WTC11 (cell line): ENCODE data around the gene IFI6. TPM values are rescaled to one million over a fixed set of nuclear protein-coding genes. Genes with fewer than 3 reads are reported as not detected.

Source experiments
- ATAC-seq: fragments of 200-7000 bp; cut with Tn5 transposase; 2 replicates; pipeline ENCODE4 v1.10.0; 2021; ENCODE audit warnings: mild to moderate bottlenecking, moderate library complexity
- CTCF ChIA-PET: fragments of 300-600 bp; sonication (Branson Sonifier 250); formaldehyde crosslinking; loops from one replicate; lab custom pipeline; 2021; ENCODE audit warnings: antibody characterized with exemption; lab: Charles Lee
- POLR2A ChIA-PET: fragments of 350-600 bp; sonication (Branson Sonifier 250); formaldehyde crosslinking; loops from one replicate; lab custom pipeline; 2021; ENCODE audit warnings: antibody characterized with exemption; lab: Charles Lee
- DNase-seq: peaks from one replicate; pipeline ENCODE4 v3.0.0; 2021; ENCODE audit warnings: low spot score
- H3K27ac Mint-ChIP-seq: 2 replicates; pipeline ENCODE4 v1.8.0; 2021; ENCODE audit warnings: mixed read lengths
- H3K27me3 Mint-ChIP-seq: 2 replicates; pipeline ENCODE4 v1.8.0; 2021; ENCODE audit warnings: low read depth, mild to moderate bottlenecking, moderate library complexity, mixed read lengths
- H3K36me3 Mint-ChIP-seq: 2 replicates; pipeline ENCODE4 v1.8.0; 2021; ENCODE audit warnings: mixed read lengths
- H3K4me1 Mint-ChIP-seq: 2 replicates; pipeline ENCODE4 v1.8.0; 2022; ENCODE audit warnings: mixed read lengths
- H3K4me3 Mint-ChIP-seq: 2 replicates; pipeline ENCODE4 v1.8.0; 2021; ENCODE audit warnings: mild to moderate bottlenecking, moderate library complexity, mixed read lengths
- H3K9me3 Mint-ChIP-seq: 2 replicates; pipeline ENCODE4 v1.8.0; 2021; ENCODE audit warnings: mixed read lengths
- ETV6 ChIP-seq: sonication (generic); formaldehyde crosslinking; IDR thresholded peaks from 2 replicates; pipeline ENCODE4 v1.8.1; 2022; ENCODE audit warnings: mild to moderate bottlenecking, missing genetic modification reagents
- FOXP1 ChIP-seq: sonication (generic); formaldehyde crosslinking; IDR thresholded peaks from 2 replicates; pipeline ENCODE4 v1.8.0; 2022; ENCODE audit warnings: missing genetic modification reagents, mild to moderate bottlenecking, moderate library complexity, borderline replicate concordance
- IRF2 ChIP-seq: sonication (generic); formaldehyde crosslinking; IDR thresholded peaks from 2 replicates; pipeline ENCODE4 v1.8.0; 2022; ENCODE audit warnings: low read depth, missing genetic modification reagents, borderline replicate concordance
- JUN ChIP-seq: sonication (generic); formaldehyde crosslinking; IDR thresholded peaks from 2 replicates; pipeline ENCODE4 v1.8.0; 2023; ENCODE audit warnings: mild to moderate bottlenecking, missing genetic modification reagents
- MYBL2 ChIP-seq: sonication (generic); formaldehyde crosslinking; IDR thresholded peaks from 2 replicates; pipeline ENCODE4 v1.8.1; 2023; ENCODE audit warnings: mild to moderate bottlenecking, moderate library complexity, missing genetic modification reagents
- NR1H2 ChIP-seq: sonication (generic); formaldehyde crosslinking; IDR thresholded peaks from 2 replicates; pipeline ENCODE4 v1.9.0; 2021; ENCODE audit warnings: mild to moderate bottlenecking, moderate library complexity, missing genetic modification reagents
- NR2C2 ChIP-seq: sonication (generic); formaldehyde crosslinking; IDR thresholded peaks from 2 replicates; pipeline ENCODE4 v1.8.0; 2022; ENCODE audit warnings: mild to moderate bottlenecking, missing genetic modification reagents
- PRRX2 ChIP-seq: fragments of 250-450 bp; sonication (Bioruptor Pico); IDR thresholded peaks from 2 replicates; pipeline ENCODE4 v1.8.0; 2021; ENCODE audit warnings: mild to moderate bottlenecking
- RELA ChIP-seq: sonication (generic); formaldehyde crosslinking; IDR thresholded peaks from 2 replicates; pipeline ENCODE4 v1.8.1; 2022; ENCODE audit warnings: missing genetic modification reagents, mild to moderate bottlenecking, borderline replicate concordance
- SMAD4 ChIP-seq: sonication (generic); formaldehyde crosslinking; IDR thresholded peaks from 2 replicates; pipeline ENCODE4 v1.8.0; 2022; ENCODE audit warnings: mild to moderate bottlenecking, missing genetic modification reagents
- TCF7 ChIP-seq: sonication (generic); formaldehyde crosslinking; IDR thresholded peaks from 2 replicates; pipeline ENCODE4 v1.8.0; 2022; ENCODE audit warnings: mild to moderate bottlenecking, low read depth, missing genetic modification reagents, moderate library complexity
- ZNF219 ChIP-seq: sonication (generic); formaldehyde crosslinking; IDR thresholded peaks from 2 replicates; pipeline ENCODE4 v1.8.0; 2023; ENCODE audit warnings: missing genetic modification reagents, mild to moderate bottlenecking, borderline replicate concordance
- ZNF396 ChIP-seq: fragments of 250-450 bp; sonication (Bioruptor Pico); IDR thresholded peaks from 2 replicates; pipeline ENCODE4 v1.8.0; 2021; ENCODE audit warnings: mild to moderate bottlenecking, moderate library complexity, borderline replicate concordance
- ZNF423 ChIP-seq: fragments of 250-450 bp; sonication (Bioruptor Pico); IDR thresholded peaks from 2 replicates; pipeline ENCODE4 v2.1.2; 2022; ENCODE audit warnings: mild to moderate bottlenecking, moderate library complexity
- ZNF671 ChIP-seq: fragments of 250-450 bp; sonication (Bioruptor Pico); IDR thresholded peaks from 2 replicates; pipeline ENCODE4 v1.8.0; 2021; ENCODE audit warnings: mild to moderate bottlenecking
- total RNA-seq: library from RNA; stranded (reverse); gene quantifications from 3 replicates; pipeline ENCODE4 v1.2.3, GENCODE V29; 2021
- TF ChIP-seq, protein P1 (sequence below): sonication (generic); formaldehyde crosslinking; IDR thresholded peaks from 2 replicates; pipeline ENCODE4 v1.8.0; 2023; ENCODE audit warnings: mild to moderate bottlenecking, missing genetic modification reagents
- TF ChIP-seq, protein P2 (sequence below): sonication (generic); formaldehyde crosslinking; IDR thresholded peaks from 2 replicates; pipeline ENCODE4 v1.8.0; 2022; ENCODE audit warnings: missing genetic modification reagents
- TF ChIP-seq, protein P3 (sequence below): fragments of 250-450 bp; sonication (Bioruptor Pico); IDR thresholded peaks from 2 replicates; pipeline ENCODE4 v1.9.0; 2021; ENCODE audit warnings: mild to moderate bottlenecking
- TF ChIP-seq, protein P4 (sequence below): sonication (generic); formaldehyde crosslinking; IDR thresholded peaks from 2 replicates; pipeline ENCODE4 v1.8.0; 2022; ENCODE audit warnings: mild to moderate bottlenecking, missing genetic modification reagents
- TF ChIP-seq, protein P5 (sequence below): sonication (generic); formaldehyde crosslinking; IDR thresholded peaks from 2 replicates; pipeline ENCODE4 v1.8.1; 2023; ENCODE audit warnings: mild to moderate bottlenecking, missing genetic modification reagents
- TF ChIP-seq, protein P6 (sequence below): sonication (generic); formaldehyde crosslinking; IDR thresholded peaks from 2 replicates; pipeline ENCODE4 v1.8.1; 2022; ENCODE audit warnings: low read depth, mild to moderate bottlenecking, moderate library complexity, missing genetic modification reagents, borderline replicate concordance
- TF ChIP-seq, protein P7 (sequence below): sonication (generic); formaldehyde crosslinking; IDR thresholded peaks from 2 replicates; pipeline ENCODE4 v1.8.0; 2022; ENCODE audit warnings: mild to moderate bottlenecking, missing genetic modification reagents
- TF ChIP-seq, protein P8 (sequence below): fragments of 250-450 bp; sonication (Bioruptor Pico); IDR thresholded peaks from 2 replicates; pipeline ENCODE4 v1.9.0; 2021; ENCODE audit warnings: mild to moderate bottlenecking

Gene IFI6
- total RNA-seq, 1 experiment from 2014 or later, result 4.5 TPM

DNA sequence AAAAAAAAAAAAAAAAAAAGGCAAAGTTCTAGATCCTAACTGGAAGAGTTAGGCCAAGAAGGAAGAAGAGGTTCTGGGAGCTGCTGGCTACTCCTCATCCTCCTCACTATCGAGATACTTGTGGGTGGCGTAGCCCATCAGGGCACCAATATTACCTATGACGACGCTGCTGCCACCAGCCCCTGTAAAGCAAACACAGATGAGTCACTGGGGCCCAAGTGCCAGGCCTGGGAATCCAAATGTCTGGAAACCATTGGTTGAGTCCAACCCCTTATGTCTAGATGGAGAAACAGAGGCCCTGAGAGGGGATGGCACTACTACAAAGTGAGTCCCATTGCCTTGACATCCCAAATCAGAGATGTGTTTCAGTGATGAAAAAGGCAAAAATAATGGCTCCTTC lies 5.7 kb downstream of the IFI6 start (continued):
- TF ChIP-seq, protein P1, sequence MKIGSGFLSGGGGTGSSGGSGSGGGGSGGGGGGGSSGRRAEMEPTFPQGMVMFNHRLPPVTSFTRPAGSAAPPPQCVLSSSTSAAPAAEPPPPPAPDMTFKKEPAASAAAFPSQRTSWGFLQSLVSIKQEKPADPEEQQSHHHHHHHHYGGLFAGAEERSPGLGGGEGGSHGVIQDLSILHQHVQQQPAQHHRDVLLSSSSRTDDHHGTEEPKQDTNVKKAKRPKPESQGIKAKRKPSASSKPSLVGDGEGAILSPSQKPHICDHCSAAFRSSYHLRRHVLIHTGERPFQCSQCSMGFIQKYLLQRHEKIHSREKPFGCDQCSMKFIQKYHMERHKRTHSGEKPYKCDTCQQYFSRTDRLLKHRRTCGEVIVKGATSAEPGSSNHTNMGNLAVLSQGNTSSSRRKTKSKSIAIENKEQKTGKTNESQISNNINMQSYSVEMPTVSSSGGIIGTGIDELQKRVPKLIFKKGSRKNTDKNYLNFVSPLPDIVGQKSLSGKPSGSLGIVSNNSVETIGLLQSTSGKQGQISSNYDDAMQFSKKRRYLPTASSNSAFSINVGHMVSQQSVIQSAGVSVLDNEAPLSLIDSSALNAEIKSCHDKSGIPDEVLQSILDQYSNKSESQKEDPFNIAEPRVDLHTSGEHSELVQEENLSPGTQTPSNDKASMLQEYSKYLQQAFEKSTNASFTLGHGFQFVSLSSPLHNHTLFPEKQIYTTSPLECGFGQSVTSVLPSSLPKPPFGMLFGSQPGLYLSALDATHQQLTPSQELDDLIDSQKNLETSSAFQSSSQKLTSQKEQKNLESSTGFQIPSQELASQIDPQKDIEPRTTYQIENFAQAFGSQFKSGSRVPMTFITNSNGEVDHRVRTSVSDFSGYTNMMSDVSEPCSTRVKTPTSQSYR (CRISPR knock-in tag), result no peak
- TF ChIP-seq ETV6 (CRISPR knock-in tag), result no peak
- TF ChIP-seq FOXP1, result no peak
- TF ChIP-seq NR1H2 (CRISPR knock-in tag), result no peak
- no peak for TF ChIP-seq MYBL2 (CRISPR knock-in tag)
- TF ChIP-seq ZNF396, result no peak
- TF ChIP-seq NR2C2 (CRISPR knock-in tag), result no peak

DNA sequence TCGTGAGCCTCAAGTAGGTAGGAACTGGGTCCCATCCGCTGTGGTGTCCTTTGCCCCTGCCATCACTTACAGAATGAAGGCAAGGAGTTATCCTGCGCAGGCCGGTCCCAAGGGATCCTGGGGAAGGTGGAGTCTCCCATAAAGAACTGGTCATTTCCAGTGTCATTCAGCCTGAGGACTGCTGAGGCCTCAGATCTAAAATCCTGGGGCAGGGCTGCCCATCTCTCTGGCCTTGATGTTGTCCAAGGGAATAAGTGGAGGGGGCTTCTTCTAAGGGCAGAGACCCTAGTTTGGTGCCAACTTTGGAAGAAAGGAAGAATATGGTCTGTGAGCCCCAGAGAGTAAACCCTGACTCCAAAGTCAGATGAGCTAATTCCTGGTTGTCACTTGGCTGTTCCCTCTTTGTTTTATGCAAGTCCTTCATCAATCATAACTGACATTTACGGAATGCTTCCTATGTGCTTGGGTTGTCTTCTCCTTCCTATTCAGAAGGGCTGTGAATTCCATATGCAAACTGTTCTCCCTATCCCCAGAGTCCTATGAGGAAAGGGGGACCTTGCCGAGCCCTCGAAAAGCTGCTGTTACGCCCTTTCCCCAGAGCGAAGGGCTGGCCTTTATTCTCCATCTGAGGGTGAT lies 6.9 kb downstream of the IFI6 start:
- Mint-ChIP-seq H3K4me1 (peaks cover 19% of the 10 kb centered on the region), H3K4me3 (no peak overlapping the region), H3K36me3 (no peaks in the 10 kb centered on the region), H3K27ac (no peak overlapping the region), H3K27me3 (peaks cover 12% of the 10 kb centered on the region), H3K9me3 (no peaks in the 10 kb centered on the region)
- ChIA-PET CTCF (interaction anchor here (1.2 to 10.1 kb wide), 3 partner anchors 54 to 270 kb away, joined by 3 to 367 read pairs (median 51); partner anchors contain the start of gene AHDC1), POLR2A (interaction anchor here (0.6 kb wide), 1 partner anchor 18 kb away, joined by 4 read pairs; no protein-coding TSS in a partner anchor)
- no peak for DNase-seq
- ATAC-seq, result no peak
- TF ChIP-seq SMAD4 (no peak), ZNF396 (no peak), PRRX2 (no peak), ZNF423 (CRISPR knock-in tag) (no peak), RELA (CRISPR knock-in tag) (no peak), JUN (CRISPR knock-in tag) (no peak), IRF2 (CRISPR knock-in tag) (no peak), NR1H2 (CRISPR knock-in tag) (no peak), ZNF671 (CRISPR knock-in tag) (no peak), ZNF219 (CRISPR knock-in tag) (no peak), TCF7 (no peak)
- TF ChIP-seq, protein P2, sequence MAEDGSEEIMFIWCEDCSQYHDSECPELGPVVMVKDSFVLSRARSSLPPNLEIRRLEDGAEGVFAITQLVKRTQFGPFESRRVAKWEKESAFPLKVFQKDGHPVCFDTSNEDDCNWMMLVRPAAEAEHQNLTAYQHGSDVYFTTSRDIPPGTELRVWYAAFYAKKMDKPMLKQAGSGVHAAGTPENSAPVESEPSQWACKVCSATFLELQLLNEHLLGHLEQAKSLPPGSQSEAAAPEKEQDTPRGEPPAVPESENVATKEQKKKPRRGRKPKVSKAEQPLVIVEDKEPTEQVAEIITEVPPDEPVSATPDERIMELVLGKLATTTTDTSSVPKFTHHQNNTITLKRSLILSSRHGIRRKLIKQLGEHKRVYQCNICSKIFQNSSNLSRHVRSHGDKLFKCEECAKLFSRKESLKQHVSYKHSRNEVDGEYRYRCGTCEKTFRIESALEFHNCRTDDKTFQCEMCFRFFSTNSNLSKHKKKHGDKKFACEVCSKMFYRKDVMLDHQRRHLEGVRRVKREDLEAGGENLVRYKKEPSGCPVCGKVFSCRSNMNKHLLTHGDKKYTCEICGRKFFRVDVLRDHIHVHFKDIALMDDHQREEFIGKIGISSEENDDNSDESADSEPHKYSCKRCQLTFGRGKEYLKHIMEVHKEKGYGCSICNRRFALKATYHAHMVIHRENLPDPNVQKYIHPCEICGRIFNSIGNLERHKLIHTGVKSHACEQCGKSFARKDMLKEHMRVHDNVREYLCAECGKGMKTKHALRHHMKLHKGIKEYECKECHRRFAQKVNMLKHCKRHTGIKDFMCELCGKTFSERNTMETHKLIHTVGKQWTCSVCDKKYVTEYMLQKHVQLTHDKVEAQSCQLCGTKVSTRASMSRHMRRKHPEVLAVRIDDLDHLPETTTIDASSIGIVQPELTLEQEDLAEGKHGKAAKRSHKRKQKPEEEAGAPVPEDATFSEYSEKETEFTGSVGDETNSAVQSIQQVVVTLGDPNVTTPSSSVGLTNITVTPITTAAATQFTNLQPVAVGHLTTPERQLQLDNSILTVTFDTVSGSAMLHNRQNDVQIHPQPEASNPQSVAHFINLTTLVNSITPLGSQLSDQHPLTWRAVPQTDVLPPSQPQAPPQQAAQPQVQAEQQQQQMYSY (CRISPR knock-in tag), result no peak
- TF ChIP-seq, protein P3, sequence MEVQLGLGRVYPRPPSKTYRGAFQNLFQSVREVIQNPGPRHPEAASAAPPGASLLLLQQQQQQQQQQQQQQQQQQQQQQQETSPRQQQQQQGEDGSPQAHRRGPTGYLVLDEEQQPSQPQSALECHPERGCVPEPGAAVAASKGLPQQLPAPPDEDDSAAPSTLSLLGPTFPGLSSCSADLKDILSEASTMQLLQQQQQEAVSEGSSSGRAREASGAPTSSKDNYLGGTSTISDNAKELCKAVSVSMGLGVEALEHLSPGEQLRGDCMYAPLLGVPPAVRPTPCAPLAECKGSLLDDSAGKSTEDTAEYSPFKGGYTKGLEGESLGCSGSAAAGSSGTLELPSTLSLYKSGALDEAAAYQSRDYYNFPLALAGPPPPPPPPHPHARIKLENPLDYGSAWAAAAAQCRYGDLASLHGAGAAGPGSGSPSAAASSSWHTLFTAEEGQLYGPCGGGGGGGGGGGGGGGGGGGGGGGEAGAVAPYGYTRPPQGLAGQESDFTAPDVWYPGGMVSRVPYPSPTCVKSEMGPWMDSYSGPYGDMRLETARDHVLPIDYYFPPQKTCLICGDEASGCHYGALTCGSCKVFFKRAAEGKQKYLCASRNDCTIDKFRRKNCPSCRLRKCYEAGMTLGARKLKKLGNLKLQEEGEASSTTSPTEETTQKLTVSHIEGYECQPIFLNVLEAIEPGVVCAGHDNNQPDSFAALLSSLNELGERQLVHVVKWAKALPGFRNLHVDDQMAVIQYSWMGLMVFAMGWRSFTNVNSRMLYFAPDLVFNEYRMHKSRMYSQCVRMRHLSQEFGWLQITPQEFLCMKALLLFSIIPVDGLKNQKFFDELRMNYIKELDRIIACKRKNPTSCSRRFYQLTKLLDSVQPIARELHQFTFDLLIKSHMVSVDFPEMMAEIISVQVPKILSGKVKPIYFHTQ (CRISPR knock-in tag), result no peak
- TF ChIP-seq, protein P4, sequence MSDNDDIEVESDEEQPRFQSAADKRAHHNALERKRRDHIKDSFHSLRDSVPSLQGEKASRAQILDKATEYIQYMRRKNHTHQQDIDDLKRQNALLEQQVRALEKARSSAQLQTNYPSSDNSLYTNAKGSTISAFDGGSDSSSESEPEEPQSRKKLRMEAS (CRISPR knock-in tag), result no peak
- TF ChIP-seq, protein P5, sequence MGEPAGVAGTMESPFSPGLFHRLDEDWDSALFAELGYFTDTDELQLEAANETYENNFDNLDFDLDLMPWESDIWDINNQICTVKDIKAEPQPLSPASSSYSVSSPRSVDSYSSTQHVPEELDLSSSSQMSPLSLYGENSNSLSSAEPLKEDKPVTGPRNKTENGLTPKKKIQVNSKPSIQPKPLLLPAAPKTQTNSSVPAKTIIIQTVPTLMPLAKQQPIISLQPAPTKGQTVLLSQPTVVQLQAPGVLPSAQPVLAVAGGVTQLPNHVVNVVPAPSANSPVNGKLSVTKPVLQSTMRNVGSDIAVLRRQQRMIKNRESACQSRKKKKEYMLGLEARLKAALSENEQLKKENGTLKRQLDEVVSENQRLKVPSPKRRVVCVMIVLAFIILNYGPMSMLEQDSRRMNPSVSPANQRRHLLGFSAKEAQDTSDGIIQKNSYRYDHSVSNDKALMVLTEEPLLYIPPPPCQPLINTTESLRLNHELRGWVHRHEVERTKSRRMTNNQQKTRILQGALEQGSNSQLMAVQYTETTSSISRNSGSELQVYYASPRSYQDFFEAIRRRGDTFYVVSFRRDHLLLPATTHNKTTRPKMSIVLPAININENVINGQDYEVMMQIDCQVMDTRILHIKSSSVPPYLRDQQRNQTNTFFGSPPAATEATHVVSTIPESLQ, result no peak
- TF ChIP-seq, protein P6, sequence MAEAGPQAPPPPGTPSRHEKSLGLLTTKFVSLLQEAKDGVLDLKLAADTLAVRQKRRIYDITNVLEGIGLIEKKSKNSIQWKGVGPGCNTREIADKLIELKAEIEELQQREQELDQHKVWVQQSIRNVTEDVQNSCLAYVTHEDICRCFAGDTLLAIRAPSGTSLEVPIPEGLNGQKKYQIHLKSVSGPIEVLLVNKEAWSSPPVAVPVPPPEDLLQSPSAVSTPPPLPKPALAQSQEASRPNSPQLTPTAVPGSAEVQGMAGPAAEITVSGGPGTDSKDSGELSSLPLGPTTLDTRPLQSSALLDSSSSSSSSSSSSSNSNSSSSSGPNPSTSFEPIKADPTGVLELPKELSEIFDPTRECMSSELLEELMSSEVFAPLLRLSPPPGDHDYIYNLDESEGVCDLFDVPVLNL, result no peak
- TF ChIP-seq, protein P7, sequence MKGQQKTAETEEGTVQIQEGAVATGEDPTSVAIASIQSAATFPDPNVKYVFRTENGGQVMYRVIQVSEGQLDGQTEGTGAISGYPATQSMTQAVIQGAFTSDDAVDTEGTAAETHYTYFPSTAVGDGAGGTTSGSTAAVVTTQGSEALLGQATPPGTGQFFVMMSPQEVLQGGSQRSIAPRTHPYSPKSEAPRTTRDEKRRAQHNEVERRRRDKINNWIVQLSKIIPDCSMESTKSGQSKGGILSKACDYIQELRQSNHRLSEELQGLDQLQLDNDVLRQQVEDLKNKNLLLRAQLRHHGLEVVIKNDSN (CRISPR knock-in tag), result no peak
- TF ChIP-seq, protein P8, sequence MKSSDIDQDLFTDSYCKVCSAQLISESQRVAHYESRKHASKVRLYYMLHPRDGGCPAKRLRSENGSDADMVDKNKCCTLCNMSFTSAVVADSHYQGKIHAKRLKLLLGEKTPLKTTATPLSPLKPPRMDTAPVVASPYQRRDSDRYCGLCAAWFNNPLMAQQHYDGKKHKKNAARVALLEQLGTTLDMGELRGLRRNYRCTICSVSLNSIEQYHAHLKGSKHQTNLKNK (CRISPR knock-in tag), result no peak
